ENCODE data around the gene ZNF774. TPM values are rescaled to one million over a fixed set of nuclear protein-coding genes. Genes with fewer than 3 reads are reported as not detected.

Gene ZNF774
- total and polyA plus RNA-seq, 11 donors = 2.1 to 9.9 (median 4.5) TPM

DNA sequence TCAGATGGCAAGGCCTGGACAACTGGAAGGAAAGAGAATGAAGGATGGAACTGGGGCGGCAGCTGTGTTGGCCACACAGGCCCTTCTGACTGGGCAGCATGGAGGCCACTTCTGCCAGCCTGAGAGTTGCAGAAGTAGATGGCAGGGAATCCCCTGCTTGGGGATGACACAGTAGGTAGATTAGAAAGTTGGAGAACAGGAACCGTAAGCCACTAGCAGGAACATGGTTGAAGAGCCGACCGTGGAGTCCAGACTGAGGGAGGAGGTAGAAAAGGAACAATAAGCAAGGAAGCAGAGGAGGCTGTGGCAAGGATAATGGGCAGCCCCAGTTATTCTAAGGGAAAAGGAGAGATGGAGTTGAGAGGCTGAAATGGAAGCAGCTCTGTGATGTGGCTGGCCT lies 26.4 kb upstream of the ZNF774 start:
- H3K27ac ChIP-seq = no peak overlapping the region
- H3K4me3 ChIP-seq = no peak overlapping the region
- ATAC-seq (no peak), DNase-seq (no peak)
- 87 to 92% (median 91%) methylated on average over 4 of the region's 4 CpGs for WGBS, 4 donors
- no peaks in the 10 kb centered on the region for H3K36me3 ChIP-seq
- H3K9me3 ChIP-seq = no peaks in the 10 kb centered on the region
- intact Hi-C loops (cut with DNase I) = loop anchor here in 6 of 10 donors (10.0 kb wide), 6 partner anchors 269 to 559 kb away; partner anchors contain the start of gene FES (in 1 of the 6)
- H3K27me3 ChIP-seq = no peaks in the 10 kb centered on the region
- peaks cover 0 to 6% (median 0%) of the 10 kb centered on the region in 12 donors for H3K4me1 ChIP-seq
- TF ChIP-seq POLR2A (IDR thresholded peaks at IDR 0.05) = no peak
- TF ChIP-seq, protein P1, sequence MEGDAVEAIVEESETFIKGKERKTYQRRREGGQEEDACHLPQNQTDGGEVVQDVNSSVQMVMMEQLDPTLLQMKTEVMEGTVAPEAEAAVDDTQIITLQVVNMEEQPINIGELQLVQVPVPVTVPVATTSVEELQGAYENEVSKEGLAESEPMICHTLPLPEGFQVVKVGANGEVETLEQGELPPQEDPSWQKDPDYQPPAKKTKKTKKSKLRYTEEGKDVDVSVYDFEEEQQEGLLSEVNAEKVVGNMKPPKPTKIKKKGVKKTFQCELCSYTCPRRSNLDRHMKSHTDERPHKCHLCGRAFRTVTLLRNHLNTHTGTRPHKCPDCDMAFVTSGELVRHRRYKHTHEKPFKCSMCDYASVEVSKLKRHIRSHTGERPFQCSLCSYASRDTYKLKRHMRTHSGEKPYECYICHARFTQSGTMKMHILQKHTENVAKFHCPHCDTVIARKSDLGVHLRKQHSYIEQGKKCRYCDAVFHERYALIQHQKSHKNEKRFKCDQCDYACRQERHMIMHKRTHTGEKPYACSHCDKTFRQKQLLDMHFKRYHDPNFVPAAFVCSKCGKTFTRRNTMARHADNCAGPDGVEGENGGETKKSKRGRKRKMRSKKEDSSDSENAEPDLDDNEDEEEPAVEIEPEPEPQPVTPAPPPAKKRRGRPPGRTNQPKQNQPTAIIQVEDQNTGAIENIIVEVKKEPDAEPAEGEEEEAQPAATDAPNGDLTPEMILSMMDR (IDR thresholded peaks at IDR 0.05) = no peak

DNA sequence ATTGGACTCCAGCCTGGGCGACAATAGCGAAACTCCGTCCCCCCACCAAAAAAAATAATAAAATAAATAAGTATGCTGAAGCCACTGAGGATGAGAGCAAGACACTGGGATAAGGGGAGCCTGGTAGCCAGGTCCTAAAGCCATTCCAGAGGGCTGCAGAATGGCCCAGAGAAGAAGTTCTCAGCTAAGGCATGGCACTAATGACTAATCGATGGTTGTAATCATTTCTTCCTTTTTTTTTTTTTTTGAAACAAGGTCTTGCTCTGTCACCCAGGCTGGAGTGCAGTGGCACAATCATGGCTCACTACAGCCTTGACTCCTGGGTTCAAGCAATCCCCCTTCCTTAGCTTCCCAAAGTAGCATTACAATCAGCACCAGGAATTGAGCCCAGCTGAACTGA lies 25.6 kb upstream of the ZNF774 start:
- no peaks in the 10 kb centered on the region for H3K36me3 ChIP-seq
- no peaks in the 10 kb centered on the region for H3K27me3 ChIP-seq
- peaks cover 0 to 6% (median 0%) of the 10 kb centered on the region in 12 donors for H3K4me1 ChIP-seq
- ATAC-seq (no peak), DNase-seq (no peak)
- no peak overlapping the region for H3K27ac ChIP-seq
- TF ChIP-seq, protein P1 (IDR thresholded peaks at IDR 0.05) = no peak
- TF ChIP-seq POLR2A (IDR thresholded peaks at IDR 0.05) = no peak
- no peaks in the 10 kb centered on the region for H3K9me3 ChIP-seq
- intact Hi-C loops (cut with DNase I) = loop anchor here in 6 of 10 donors (10.0 kb wide), 6 partner anchors 268 to 558 kb away; partner anchors contain the start of gene FES (in 1 of the 6)
- no peak overlapping the region for H3K4me3 ChIP-seq
- WGBS, 4 donors = 92 to 95% (median 94%) methylated on average over 4 of the region's 4 CpGs

DNA sequence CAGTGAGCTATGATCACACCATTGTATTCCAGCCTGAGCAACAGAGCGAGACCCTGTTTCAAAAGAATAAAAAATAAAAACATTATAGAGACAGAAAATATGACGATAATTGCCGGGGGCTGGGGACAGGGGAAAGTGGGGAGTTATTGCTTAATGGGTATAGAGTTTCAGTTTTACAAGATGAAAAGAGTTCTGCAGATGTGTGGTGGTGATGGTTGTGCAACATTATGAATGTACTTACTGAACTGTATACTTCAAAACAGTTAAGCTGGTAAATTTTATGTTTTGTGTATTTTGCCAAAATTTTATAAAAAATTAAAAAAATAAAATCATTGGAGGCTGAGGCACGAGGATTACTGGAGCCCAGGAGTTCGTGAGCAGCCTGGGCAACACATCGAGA lies 24.8 kb upstream of the ZNF774 start:
- H3K4me3 ChIP-seq = no peak overlapping the region
- intact Hi-C loops (cut with DNase I) = loop anchor here in 6 of 10 donors (10.0 kb wide), 6 partner anchors 267 to 557 kb away; partner anchors contain the start of gene FES (in 1 of the 6)
- no peak for TF ChIP-seq POLR2A (IDR thresholded peaks at IDR 0.05)
- TF ChIP-seq, protein P1 (IDR thresholded peaks at IDR 0.05) = no peak
- no peak overlapping the region for H3K27ac ChIP-seq
- ATAC-seq (no peak), DNase-seq (no peak)
- 89 to 92% (median 91%) methylated on average over 6 of the region's 6 CpGs for WGBS, 4 donors
- H3K36me3 ChIP-seq = no peaks in the 10 kb centered on the region
- H3K27me3 ChIP-seq = no peaks in the 10 kb centered on the region
- H3K9me3 ChIP-seq = no peaks in the 10 kb centered on the region
- H3K4me1 ChIP-seq = peaks cover 0 to 6% (median 0%) of the 10 kb centered on the region in 12 donors

DNA sequence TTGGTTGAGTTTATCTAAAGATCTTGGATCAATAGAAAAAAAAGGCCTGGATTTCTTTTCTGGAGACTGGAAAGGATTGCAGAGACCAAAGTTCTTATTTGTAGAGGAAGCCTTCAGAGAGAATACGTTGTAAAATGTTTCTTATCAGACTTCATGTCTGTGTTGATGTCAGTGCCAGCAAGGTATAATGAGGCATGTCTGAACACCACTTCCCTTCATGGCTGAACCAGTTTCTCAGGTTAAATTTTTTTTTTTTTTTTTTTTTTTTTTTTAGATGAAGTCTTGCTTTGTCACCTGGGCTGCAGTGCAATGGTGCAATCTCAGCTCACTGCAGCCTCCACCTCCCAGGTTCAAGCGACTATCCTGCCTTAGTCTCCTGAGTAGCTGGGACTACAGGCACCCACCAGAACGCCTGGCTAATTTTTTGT lies 17.8 kb upstream of the ZNF774 start:
- TF ChIP-seq, protein P1 (IDR thresholded peaks at IDR 0.05) = no peak
- no peaks in the 10 kb centered on the region for H3K9me3 ChIP-seq
- H3K27ac ChIP-seq = no peak overlapping the region
- 80 to 85% (median 84%) methylated on average over 3 of the region's 3 CpGs for WGBS, 4 donors
- no peaks in the 10 kb centered on the region for H3K36me3 ChIP-seq
- DNase-seq (no peak), ATAC-seq (no peak)
- H3K4me3 ChIP-seq = no peak overlapping the region
- peaks cover 0 to 13% (median 0%) of the 10 kb centered on the region in 12 donors for H3K4me1 ChIP-seq
- no peaks in the 10 kb centered on the region for H3K27me3 ChIP-seq
- intact Hi-C loops (cut with DNase I) = no loop called here

Data from heart left ventricle (tissue), 16 donors.